HG03045 (cell line): ENCODE measurements around the gene CCDC187.

ENCODE experiments used
- ATAC-seq: cut with Tn5 transposase; IDR thresholded peaks from one replicate; pipeline ENCODE4 v1.9.1; 2021; ENCODE audit warnings: mild to moderate bottlenecking, moderate library complexity; ENCODE audit not compliant: unreplicated experiment

Gene CCDC187

DNA sequence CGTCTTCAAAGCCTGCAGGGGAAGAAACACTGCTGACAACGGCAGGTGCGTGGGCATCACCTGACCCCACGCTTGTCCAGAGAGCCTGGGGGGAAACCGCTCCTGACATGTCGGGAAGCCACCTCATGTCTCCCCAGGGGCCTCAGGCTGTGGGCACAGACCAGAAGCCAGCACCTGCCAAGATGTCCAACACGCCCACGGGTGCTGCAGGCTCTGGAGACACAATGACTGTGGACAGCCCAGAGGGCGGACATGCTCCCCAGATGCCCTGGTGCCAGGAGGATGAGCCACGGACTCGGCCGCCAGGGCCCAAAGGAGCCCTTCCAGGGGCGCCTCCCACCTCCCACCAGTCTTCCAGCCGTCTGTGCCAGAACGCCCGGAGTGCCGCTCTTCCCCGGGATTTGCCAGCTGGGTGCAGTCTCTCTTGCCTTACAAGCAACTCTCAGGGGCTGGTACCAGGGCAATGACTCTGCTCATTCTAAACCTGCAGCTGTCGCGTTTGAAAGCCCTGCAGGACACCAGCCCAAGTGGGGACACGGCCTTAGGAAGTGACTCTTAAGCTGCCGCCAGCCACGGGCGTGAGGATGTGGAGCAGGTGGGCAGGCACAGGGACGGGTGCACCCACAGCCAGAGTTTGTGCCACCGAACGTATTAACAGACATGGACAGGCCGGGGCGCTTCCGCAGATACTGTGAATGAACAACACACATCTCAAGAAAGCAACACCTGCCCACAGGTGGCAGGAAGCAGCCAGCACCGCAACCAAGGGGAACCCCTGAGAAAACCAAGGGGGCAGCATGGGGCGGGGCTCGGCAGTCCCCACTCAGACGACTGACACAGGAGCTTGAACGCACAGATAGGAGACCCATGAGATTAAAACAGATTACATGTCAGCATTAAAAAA is 92.2 kb downstream of the CCDC187 start:
- no peak for ATAC-seq

DNA sequence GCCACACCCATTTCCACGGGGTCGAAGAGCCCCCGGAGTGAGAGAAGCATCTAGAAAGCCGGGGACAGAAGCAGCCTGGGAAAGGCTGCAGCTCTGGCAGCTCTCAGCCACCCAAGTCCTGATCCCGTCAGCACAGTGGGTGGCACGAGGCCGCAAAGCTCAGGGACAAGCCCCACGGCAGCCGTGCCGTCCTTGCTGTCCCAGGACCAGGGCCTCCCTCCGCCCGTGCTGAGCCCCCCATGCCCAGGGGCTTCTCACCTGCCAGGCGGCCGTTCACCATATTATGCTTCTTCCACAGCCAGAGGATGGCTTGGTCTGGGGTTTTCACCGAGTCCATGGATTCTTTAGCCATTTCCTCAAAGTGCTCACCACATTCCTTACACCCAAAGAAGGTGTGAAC is 92.9 kb downstream of the CCDC187 start:
- ATAC-seq = no peak

DNA sequence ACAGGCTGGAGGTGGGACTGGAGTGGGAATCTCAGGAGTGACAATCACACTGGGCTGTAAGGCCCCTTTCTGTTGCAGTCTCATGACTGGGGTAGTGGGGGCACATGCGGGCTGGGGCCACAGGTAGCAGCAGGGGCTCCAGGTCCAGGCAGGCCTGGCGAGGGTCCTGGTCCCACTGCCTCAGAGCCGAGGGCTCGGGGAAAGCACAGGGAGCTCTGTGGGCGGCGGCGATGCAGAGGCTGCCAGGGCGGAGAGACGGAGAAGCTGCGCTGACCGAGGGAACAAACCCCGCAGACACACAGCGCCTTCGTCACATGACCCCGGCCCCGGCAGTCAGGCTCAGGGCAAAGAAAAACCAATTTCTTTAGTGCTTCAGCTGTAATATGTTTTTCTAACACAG is 93.6 kb downstream of the CCDC187 start:
- no peak for ATAC-seq

GRCh38 chr9:136209786-136210185 is 94.1 kb downstream of the CCDC187 start:
- no peak for ATAC-seq

- ATAC-seq = no peak
Measured at GRCh38 chr9:136209232-136209631, 94.7 kb downstream of the CCDC187 start.

GRCh38 chr9:136208675-136209074 is 95.2 kb downstream of the CCDC187 start:
- no peak for ATAC-seq

DNA sequence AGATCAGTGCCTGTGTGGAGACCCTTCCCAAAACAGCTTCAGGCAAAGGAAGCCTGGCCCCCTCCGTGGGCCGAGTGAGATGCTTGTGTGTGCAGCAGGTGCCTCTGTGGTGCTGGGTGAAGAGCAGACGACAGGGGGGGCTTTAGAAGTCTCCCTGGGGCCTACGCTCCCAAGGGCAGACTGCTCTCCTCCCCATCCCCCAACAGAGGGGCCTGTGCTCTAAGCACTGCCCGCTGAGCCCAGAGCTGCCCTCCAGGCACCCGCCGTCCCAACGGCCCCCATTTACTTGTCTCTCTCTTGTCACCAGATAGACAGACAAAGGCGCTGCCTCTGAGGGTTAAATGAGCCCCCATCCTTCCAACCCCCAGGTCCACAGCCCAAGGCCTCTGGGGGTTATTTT is 96.3 kb downstream of the CCDC187 start:
- ATAC-seq = no peak

GRCh38 chr9:136206602-136207275 is 97.2 kb downstream of the CCDC187 start:
- ATAC-seq = no peak

- no peak for ATAC-seq
Measured at GRCh38 chr9:136205707-136205992, 98.2 kb downstream of the CCDC187 start.

DNA sequence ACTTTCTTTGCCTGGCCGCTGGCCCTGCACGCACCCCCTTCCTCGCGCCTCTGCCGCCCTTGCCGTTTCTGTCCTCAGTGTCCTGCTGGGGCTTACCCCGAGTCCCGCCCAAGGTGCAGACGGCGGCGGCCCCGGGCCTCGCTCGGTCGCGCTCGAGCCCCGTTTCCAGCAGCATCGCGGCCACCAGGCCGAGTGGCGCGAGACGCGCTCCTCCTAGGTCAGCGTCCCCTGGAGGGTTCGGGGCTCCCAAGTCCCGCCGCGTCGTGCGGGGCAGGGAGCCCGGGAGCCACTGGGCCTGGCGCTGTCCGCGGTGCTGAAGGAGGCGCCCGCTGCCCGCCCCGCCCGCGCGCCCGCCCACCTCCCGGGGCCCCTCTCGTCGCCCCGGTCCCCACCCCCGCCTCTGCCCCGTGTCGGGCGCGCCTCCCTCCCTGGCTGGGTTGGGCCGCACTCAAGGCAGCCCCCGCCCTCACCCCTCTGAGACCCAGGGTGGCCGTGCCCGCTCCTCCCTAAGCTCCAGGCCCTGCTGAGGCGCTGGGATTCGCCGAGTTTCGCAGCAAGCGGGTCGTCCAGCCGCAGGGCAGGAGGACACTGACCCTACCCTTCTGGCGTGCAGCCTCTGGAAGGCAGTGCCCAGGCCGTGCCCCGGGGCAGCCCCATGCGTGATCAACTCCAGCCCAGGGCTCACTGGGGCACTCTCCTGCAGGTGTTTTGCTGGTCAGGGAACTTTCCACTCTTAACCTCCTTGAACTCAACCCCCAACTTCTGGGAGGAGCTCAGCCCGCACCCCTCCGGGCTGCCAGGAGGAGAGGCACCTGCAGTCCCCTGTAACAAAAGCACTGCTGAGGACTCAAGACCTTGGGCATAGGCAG is 98.8 kb downstream of the CCDC187 start, which contains the start of gene LHX3:
LHX3 (minus strand) TSS at position 291 of the 869 bp plus-strand sequence; CDS start at position 175, 116 bp downstream.
- ATAC-seq = no peak

DNA sequence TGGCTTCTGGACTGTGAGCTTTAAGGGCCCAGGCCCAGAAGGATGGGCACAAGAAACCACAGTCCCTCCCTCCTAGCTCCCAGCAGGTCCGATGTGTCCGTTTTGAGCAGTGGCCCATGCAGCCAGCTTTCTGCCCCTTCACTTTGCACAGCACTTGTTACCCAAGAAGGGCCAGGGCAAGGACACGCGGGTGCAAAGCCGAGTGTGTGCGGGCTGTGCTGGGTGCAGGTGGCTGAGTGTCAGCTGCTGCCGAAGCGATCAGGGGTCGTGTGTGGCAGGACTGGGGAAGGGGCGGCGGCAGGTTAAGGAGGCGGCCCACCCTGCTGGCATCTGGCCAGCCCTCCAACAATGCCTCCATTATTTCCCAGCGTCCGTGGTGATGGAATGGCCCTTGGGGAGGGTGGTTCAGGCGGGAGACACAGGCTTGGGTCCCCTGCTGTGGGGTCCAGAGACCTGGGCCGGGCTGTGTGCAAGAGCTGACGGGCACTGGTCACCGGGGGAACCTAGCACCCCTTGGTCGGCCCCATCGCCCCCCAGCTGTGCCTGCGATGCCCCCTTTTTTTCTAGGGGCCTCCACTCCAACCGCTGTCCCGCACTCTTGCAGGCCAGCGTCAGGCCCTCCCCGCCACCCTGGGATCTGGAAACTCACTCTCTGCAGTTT is 99.6 kb downstream of the CCDC187 start:
- ATAC-seq = no peak

DNA sequence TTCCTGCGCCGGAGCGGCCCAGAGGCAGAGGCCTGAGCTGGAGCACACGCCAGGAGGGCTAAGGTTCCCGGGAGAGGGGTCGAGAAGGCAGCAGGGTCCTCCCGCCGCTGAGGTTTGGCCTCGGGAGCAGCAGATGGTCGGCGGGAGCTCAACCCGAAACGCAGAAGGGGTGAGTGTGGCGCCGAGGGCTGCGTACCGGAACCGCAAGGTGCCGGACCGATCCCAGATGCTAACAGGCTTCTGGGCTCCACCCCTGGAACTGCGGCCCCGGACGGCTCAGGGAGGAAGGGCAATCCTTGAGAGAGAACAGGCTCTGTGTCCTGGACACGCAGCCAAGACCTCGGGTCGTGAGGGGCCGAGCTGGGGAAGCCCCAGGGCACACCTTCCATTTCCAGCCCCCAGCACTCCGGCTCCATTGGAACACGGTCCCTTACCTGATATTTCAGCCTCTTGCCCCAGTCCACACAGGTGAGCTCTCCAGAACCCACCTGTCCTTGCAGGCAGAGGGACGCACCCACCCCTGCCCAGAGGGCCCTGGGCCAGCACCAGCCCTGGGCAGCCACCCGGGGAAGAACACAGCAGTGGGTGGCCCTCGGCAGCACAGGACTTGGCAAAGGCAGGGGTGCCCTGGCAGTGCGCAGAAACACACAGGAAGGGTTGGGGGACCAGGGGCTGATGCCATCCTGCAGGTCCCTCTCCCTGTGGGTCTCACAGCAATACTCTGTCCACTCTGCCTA is 100.3 kb downstream of the CCDC187 start:
- ATAC-seq = no peak

- ATAC-seq = no peak
Measured at GRCh38 chr9:136202454-136203407, 101.2 kb downstream of the CCDC187 start.

DNA sequence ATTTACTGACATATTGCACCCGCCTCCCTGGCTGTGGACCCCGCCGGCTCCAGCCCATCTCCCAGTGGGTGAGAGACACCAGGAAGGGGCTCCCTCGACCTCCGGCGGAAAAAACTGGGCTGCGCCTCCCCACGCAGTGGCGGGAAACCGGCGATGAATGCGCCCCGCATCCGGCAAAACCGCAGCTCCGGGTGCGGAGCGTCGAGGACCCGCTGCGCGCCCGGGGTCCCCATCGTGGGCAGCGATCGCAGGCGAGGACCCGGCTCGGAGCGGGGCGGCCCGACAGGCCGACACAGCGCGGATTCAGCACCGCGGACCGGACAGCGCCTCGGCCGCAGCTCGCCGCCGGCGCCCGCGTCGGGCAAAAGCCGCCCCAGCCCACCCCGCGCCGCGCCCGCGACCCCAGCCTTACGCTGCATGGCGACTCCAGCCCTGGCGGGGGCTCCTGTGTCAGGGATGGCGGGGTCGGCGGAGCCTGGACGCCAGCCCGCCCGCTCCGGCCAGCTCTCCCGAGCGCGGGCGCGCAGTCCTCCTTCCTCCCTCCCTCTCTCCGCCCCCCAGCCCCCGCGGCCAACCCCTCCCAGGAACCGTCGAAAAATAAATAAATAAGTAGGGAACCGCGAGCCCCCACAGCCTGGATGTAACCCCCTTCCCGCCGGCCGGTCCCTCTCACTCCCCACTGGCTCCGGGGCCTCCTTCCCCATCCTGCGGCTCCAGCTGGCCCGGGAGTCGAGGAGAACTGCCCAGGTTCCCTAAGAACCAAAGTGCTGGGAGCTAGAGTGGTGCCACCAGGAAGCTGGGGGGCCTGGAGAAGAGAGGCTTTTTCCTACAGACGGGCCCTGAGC is 102.1 kb downstream of the CCDC187 start:
- no peak for ATAC-seq

- ATAC-seq = no peak
Measured at GRCh38 chr9:136201174-136201573, 102.7 kb downstream of the CCDC187 start.

DNA sequence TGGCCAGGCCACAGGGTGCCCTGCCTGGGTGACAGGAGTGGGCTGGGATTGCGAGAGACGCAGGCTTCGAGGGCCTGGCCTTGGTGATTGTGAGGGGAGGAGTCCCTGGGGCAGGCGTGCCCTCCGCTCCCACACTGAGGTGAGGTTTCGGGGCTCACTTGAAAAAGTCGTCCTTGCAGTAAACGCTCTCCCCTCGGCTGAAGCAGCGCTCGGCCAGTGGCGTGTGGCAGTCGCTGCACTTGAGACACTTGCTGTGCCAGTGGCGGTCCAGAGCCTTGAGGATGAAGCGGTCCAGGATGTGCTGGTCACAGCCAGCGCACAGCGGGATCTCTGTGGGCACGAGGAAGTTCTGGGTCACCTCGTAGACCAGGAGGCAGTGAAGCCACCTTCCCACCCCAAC is 103.5 kb downstream of the CCDC187 start:
- ATAC-seq = no peak
